Measurements from ENCODE around the gene DCDC2B.

Gene DCDC2B

GRCh38 chr1:32216566-32216965 lies 7.7 kb downstream of the DCDC2B start:
- TF ChIP-seq CTCF (IDR thresholded peaks at IDR 0.05; ENCODE audit: control extremely low read depth, extremely low read depth, low read depth, missing control alignments) = no peak
- no peak for DNase-seq (ENCODE audit: extremely low spot score)
- ChIA-PET POLR2A (interaction anchor here (0.6 to 1.8 kb wide), 3 partner anchors 117 to 148 kb away, joined by 3 to 20 read pairs (median 9); partner anchors contain the start of gene MARCKSL1), CTCF (interaction anchor here (0.9 to 7.8 kb wide), 35 partner anchors 10 to 737 kb away, joined by 3 to 156 read pairs (median 9); partner anchors contain the start of genes CCDC28B, FAM167B, FAM229A and HDAC1)

- CTCF ChIA-PET = interaction anchor here (1.1 to 1.2 kb wide), 3 partner anchors 23 to 30 kb away, joined by 3 to 6 read pairs (median 4); partner anchors contain the start of gene FAM167B
- no peak for DNase-seq (ENCODE audit: extremely low spot score)
- no peak for TF ChIP-seq CTCF (IDR thresholded peaks at IDR 0.05; ENCODE audit: control extremely low read depth, extremely low read depth, low read depth, missing control alignments)
- POLR2A ChIA-PET = interaction anchor here (0.5 to 1.1 kb wide), 2 partner anchors 9 to 117 kb away, joined by 3 to 9 read pairs; partner anchors contain the start of gene MARCKSL1
These were observed 10.1 kb downstream of the DCDC2B start for GRCh38 chr1:32219022-32219421.

- DNase-seq (ENCODE audit: extremely low spot score) = no peak
- CTCF ChIA-PET = interaction anchor here (0.9 to 1.0 kb wide), 4 partner anchors 11 to 37 kb away, joined by 3 to 7 read pairs (median 4); partner anchors contain the start of gene IQCC
- no peak for TF ChIP-seq CTCF (IDR thresholded peaks at IDR 0.05; ENCODE audit: control extremely low read depth, extremely low read depth, low read depth, missing control alignments)
- POLR2A ChIA-PET = interaction anchor here (1.0 kb wide), 1 partner anchor 115 kb away, joined by 6 read pairs; the partner anchor contains the start of gene MARCKSL1
These were observed 12.1 kb downstream of the DCDC2B start for GRCh38 chr1:32220746-32221580.

GRCh38 chr1:32221581-32221979 lies 12.7 kb downstream of the DCDC2B start:
- ChIA-PET POLR2A (no interaction called here), CTCF (interaction anchor here (1.0 kb wide), 1 partner anchor 11 kb away, joined by 3 read pairs; no protein-coding TSS in a partner anchor)
- no peak for TF ChIP-seq CTCF (IDR thresholded peaks at IDR 0.05; ENCODE audit: control extremely low read depth, extremely low read depth, low read depth, missing control alignments)
- DNase-seq (ENCODE audit: extremely low spot score) = no peak

GRCh38 chr1:32221980-32222755 lies 13.3 kb downstream of the DCDC2B start, which contains the start of the genes EIF3I and TMEM234:
TSS of gene EIF3I (plus strand) at chr1:32222407. CDS start at chr1:32222442, 35 bp downstream.
TSS of gene TMEM234 (minus strand) at chr1:32222353. CDS start at chr1:32222322, 31 bp downstream.
- CTCF ChIA-PET = interaction anchor here (1.0 to 1.5 kb wide), 2 partner anchors 12 to 26 kb away, joined by 3 to 6 read pairs; no protein-coding TSS in a partner anchor

More at GRCh38 chr1:32221980-32222755, 13.3 kb downstream of the DCDC2B start, which contains the start of the genes EIF3I and TMEM234:
- peak; percentile 96 for DNase-seq (ENCODE audit: extremely low spot score)
- POLR2A ChIA-PET = no interaction called here
- no peak for TF ChIP-seq CTCF (IDR thresholded peaks at IDR 0.05; ENCODE audit: control extremely low read depth, extremely low read depth, low read depth, missing control alignments)
